Activated CD8-positive, alpha-beta memory T cell treated with anti-CD3 and anti-CD28 coated beads, Interleukin-2, amount 50 U/mL, for 48 hours (primary cell): ENCODE measurements around the gene HPCA.
A peak's percentile ranks its signal among the peaks of the same experiment; 100 is the strongest.

Experiments
- DNase-seq: peaks from one replicate; pipeline ENCODE4 v3.0.0-alpha.2; 2020

The HPCA gene

GRCh38 chr1:32890516-32891240 lies 4.4 kb downstream of the HPCA start:
- DNase-seq = no peak

- DNase-seq = no peak
These were observed 4.9 kb downstream of the HPCA start for GRCh38 chr1:32891241-32891570.

- DNase-seq = no peak
These were observed 5.3 kb downstream of the HPCA start for GRCh38 chr1:32891630-32892029.

GRCh38 chr1:32892368-32893197 lies 6.3 kb downstream of the HPCA start:
- peak; percentile 88 for DNase-seq

GRCh38 chr1:32893198-32894018 lies 7.1 kb downstream of the HPCA start:
- peak; percentile 69 for DNase-seq

GRCh38 chr1:32894019-32894600 lies 7.8 kb downstream of the HPCA start:
- no peak for DNase-seq

GRCh38 chr1:32894681-32895080 lies 8.4 kb downstream of the HPCA start:
- DNase-seq = no peak

- no peak for DNase-seq
These were observed 9.3 kb downstream of the HPCA start for GRCh38 chr1:32895325-32896215.

- no peak for DNase-seq
These were observed 10.2 kb downstream of the HPCA start for GRCh38 chr1:32896451-32896850.

GRCh38 chr1:32897082-32898049 lies 11.1 kb downstream of the HPCA start:
- no peak for DNase-seq

- DNase-seq = no peak
These were observed 11.8 kb downstream of the HPCA start for GRCh38 chr1:32898056-32898455.

- DNase-seq = no peak
These were observed 12.7 kb downstream of the HPCA start for GRCh38 chr1:32898958-32899357.

GRCh38 chr1:32899586-32900296 lies 13.4 kb downstream of the HPCA start:
- no peak for DNase-seq

GRCh38 chr1:32900371-32900955 lies 14.2 kb downstream of the HPCA start:
- no peak for DNase-seq

GRCh38 chr1:32900956-32901822 lies 14.9 kb downstream of the HPCA start, which contains the start of gene TMEM54:
TMEM54 (minus strand) TSS chr1:32901389; CDS start chr1:32901238, 151 bp downstream.
- no peak for DNase-seq

- no peak for DNase-seq
These were observed 15.7 kb downstream of the HPCA start for GRCh38 chr1:32901823-32902534.

- DNase-seq = no peak
These were observed 16.2 kb downstream of the HPCA start for GRCh38 chr1:32902535-32902920.
